PFSK-1 (cell line): ENCODE measurements around the gene C19orf12.

Source experiments
- POLR2AphosphoS5 ChIP-seq: IDR thresholded peaks from 2 replicates; pipeline ENCODE4 v1.6.1; 2012; ENCODE audit warnings: low read depth, mild to moderate bottlenecking, control low read depth, low read length, moderate library complexity
- TAF1 ChIP-seq: IDR thresholded peaks from 2 replicates; pipeline ENCODE4 v1.6.1; 2012; ENCODE audit warnings: low read length, control low read depth, borderline replicate concordance; ENCODE audit not compliant: insufficient read depth
- TF ChIP-seq, protein P1 (sequence below), 2 experiments: IDR thresholded peaks; 2 replicates each; pipeline versions ENCODE4 v1.6.1 to v1.8.0; 2011 to 2012; ENCODE audit warnings: low read depth in 2 of 2, low read length in 2 of 2, control low read depth in 1 of 2, inconsistent platforms in 1 of 2, mild to moderate bottlenecking in 1 of 2, moderate library complexity in 1 of 2; ENCODE audit not compliant: insufficient read depth in 1 of 2

DNA sequence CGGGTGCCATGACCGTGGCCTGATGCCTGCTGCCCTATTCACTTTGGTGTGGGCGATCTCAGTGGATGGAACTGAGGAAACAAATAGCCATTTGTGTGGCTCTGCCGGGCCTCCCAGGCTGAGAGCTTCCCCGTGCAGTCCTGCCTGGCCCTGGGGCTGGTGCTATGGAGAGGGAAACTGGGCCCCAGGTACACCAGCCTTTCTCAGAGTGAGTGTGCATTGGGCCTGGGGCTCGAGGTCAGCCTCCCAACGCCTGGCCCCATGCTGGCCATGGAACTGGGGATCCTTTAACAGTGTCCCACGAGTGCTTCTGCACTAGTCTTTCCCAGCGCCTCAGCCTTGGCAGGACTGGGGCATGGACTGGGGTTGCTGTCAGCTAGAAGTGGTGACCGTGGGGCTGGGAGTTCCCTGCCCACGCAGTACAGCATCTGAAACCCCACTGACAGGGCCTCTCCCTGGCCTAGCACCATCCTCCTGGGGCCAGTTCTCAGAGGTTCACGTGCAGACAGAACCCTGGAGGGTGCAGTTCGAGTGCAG lies 39.3 kb downstream of the C19orf12 start:
- TF ChIP-seq POLR2AphosphoS5, result no peak
- no peak for TF ChIP-seq TAF1
- TF ChIP-seq, protein P1, sequence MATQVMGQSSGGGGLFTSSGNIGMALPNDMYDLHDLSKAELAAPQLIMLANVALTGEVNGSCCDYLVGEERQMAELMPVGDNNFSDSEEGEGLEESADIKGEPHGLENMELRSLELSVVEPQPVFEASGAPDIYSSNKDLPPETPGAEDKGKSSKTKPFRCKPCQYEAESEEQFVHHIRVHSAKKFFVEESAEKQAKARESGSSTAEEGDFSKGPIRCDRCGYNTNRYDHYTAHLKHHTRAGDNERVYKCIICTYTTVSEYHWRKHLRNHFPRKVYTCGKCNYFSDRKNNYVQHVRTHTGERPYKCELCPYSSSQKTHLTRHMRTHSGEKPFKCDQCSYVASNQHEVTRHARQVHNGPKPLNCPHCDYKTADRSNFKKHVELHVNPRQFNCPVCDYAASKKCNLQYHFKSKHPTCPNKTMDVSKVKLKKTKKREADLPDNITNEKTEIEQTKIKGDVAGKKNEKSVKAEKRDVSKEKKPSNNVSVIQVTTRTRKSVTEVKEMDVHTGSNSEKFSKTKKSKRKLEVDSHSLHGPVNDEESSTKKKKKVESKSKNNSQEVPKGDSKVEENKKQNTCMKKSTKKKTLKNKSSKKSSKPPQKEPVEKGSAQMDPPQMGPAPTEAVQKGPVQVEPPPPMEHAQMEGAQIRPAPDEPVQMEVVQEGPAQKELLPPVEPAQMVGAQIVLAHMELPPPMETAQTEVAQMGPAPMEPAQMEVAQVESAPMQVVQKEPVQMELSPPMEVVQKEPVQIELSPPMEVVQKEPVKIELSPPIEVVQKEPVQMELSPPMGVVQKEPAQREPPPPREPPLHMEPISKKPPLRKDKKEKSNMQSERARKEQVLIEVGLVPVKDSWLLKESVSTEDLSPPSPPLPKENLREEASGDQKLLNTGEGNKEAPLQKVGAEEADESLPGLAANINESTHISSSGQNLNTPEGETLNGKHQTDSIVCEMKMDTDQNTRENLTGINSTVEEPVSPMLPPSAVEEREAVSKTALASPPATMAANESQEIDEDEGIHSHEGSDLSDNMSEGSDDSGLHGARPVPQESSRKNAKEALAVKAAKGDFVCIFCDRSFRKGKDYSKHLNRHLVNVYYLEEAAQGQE (IDR thresholded peaks at IDR 0.05; ENCODE audit: insufficient read depth in 1 of 2, low read depth in 2 of 2, low read length in 2 of 2), result no peak
